ENCODE measurements around the gene B4GALT2.

Gene B4GALT2

GRCh38 chr1:44013949-44014348 lies 34.9 kb downstream of the B4GALT2 start:
- Mint-ChIP-seq H3K36me3 (ENCODE audit: low read depth) (no peaks in the 10 kb centered on the region), H3K9me3 (no peaks in the 10 kb centered on the region), H3K27me3 (no peaks in the 10 kb centered on the region), H3K27ac (no peak overlapping the region), H3K4me3 (no peak overlapping the region), H3K4me1 (peaks cover 11% of the 10 kb centered on the region)
- ATAC-seq, result no peak
- DNase-seq, result no peak

- Mint-ChIP-seq H3K4me3 (no peak overlapping the region), H3K36me3 (ENCODE audit: low read depth) (no peaks in the 10 kb centered on the region), H3K27me3 (no peaks in the 10 kb centered on the region), H3K4me1 (peaks cover 11% of the 10 kb centered on the region), H3K27ac (no peak overlapping the region), H3K9me3 (no peaks in the 10 kb centered on the region)
- DNase-seq, result no peak
- ATAC-seq, result no peak
These were observed 35.5 kb downstream of the B4GALT2 start for GRCh38 chr1:44014365-44015104.

- Mint-ChIP-seq H3K4me1 (peaks cover 11% of the 10 kb centered on the region), H3K4me3 (no peak overlapping the region), H3K36me3 (ENCODE audit: low read depth) (no peaks in the 10 kb centered on the region), H3K27me3 (no peaks in the 10 kb centered on the region), H3K9me3 (no peaks in the 10 kb centered on the region), H3K27ac (no peak overlapping the region)
- DNase-seq, result no peak
- ATAC-seq, result no peak
These were observed 36.2 kb downstream of the B4GALT2 start for GRCh38 chr1:44015206-44015605.

- Mint-ChIP-seq H3K4me3 (no peak overlapping the region), H3K4me1 (peaks cover 11% of the 10 kb centered on the region), H3K27me3 (no peaks in the 10 kb centered on the region), H3K36me3 (ENCODE audit: low read depth) (no peaks in the 10 kb centered on the region), H3K9me3 (no peaks in the 10 kb centered on the region), H3K27ac (no peak overlapping the region)
- ATAC-seq, result peak; percentile 22
- no peak for DNase-seq
These were observed 37.3 kb downstream of the B4GALT2 start for GRCh38 chr1:44016041-44016889.

- Mint-ChIP-seq H3K27ac (no peak overlapping the region), H3K4me3 (no peak overlapping the region), H3K27me3 (no peaks in the 10 kb centered on the region), H3K4me1 (peaks cover 11% of the 10 kb centered on the region), H3K36me3 (ENCODE audit: low read depth) (peaks cover 3% of the 10 kb centered on the region), H3K9me3 (no peaks in the 10 kb centered on the region)
- DNase-seq (no peak), ATAC-seq (no peak)
These were observed 37.9 kb downstream of the B4GALT2 start for GRCh38 chr1:44016890-44017400.

GRCh38 chr1:44019466-44019948 lies 40.5 kb downstream of the B4GALT2 start:
- Mint-ChIP-seq H3K4me1 (no peaks in the 10 kb centered on the region), H3K9me3 (no peaks in the 10 kb centered on the region), H3K27me3 (no peaks in the 10 kb centered on the region), H3K36me3 (ENCODE audit: low read depth) (peaks cover 7% of the 10 kb centered on the region), H3K27ac (no peak overlapping the region), H3K4me3 (no peak overlapping the region)
- DNase-seq, result no peak
- no peak for ATAC-seq

- ATAC-seq (no peak), DNase-seq (no peak)
- H3K4me1 Mint-ChIP-seq, result no peaks in the 10 kb centered on the region
- no peak overlapping the region for H3K4me3 Mint-ChIP-seq
- H3K27ac Mint-ChIP-seq, result no peak overlapping the region
- no peaks in the 10 kb centered on the region for H3K9me3 Mint-ChIP-seq
- H3K27me3 Mint-ChIP-seq, result no peaks in the 10 kb centered on the region
- peaks cover 9% of the 10 kb centered on the region for H3K36me3 Mint-ChIP-seq (ENCODE audit: low read depth)
These were observed 41.5 kb downstream of the B4GALT2 start for GRCh38 chr1:44020464-44020863.

GRCh38 chr1:44021156-44021555 lies 42.1 kb downstream of the B4GALT2 start:
- Mint-ChIP-seq H3K27me3 (no peaks in the 10 kb centered on the region), H3K4me1 (no peaks in the 10 kb centered on the region), H3K9me3 (no peaks in the 10 kb centered on the region), H3K36me3 (ENCODE audit: low read depth) (peaks cover 9% of the 10 kb centered on the region), H3K27ac (no peak overlapping the region), H3K4me3 (no peak overlapping the region)
- ATAC-seq (no peak), DNase-seq (no peak)

- H3K4me3 Mint-ChIP-seq, result no peak overlapping the region
These were observed 42.7 kb downstream of the B4GALT2 start for GRCh38 chr1:44021581-44022321.

GRCh38 chr1:44024031-44024902 lies 45.3 kb downstream of the B4GALT2 start:
- Mint-ChIP-seq H3K27me3 (no peaks in the 10 kb centered on the region), H3K36me3 (ENCODE audit: low read depth) (peaks cover 9% of the 10 kb centered on the region), H3K27ac (no peak overlapping the region), H3K4me3 (no peak overlapping the region), H3K4me1 (peaks cover 8% of the 10 kb centered on the region), H3K9me3 (no peaks in the 10 kb centered on the region)
- DNase-seq (no peak), ATAC-seq (no peak)

More at GRCh38 chr1:44021581-44022321, 42.7 kb downstream of the B4GALT2 start:
- Mint-ChIP-seq H3K27ac (no peak overlapping the region), H3K36me3 (ENCODE audit: low read depth) (peaks cover 9% of the 10 kb centered on the region), H3K4me1 (no peaks in the 10 kb centered on the region), H3K9me3 (no peaks in the 10 kb centered on the region), H3K27me3 (no peaks in the 10 kb centered on the region)
- DNase-seq, result no peak
- ATAC-seq, result no peak

- no peak overlapping the region for H3K4me3 Mint-ChIP-seq
- H3K36me3 Mint-ChIP-seq (ENCODE audit: low read depth), result peaks cover 9% of the 10 kb centered on the region
- H3K27ac Mint-ChIP-seq, result no peak overlapping the region
- DNase-seq (no peak), ATAC-seq (no peak)
- H3K27me3 Mint-ChIP-seq, result no peaks in the 10 kb centered on the region
- H3K9me3 Mint-ChIP-seq, result no peaks in the 10 kb centered on the region
- H3K4me1 Mint-ChIP-seq, result peaks cover 14% of the 10 kb centered on the region
These were observed 46.0 kb downstream of the B4GALT2 start for GRCh38 chr1:44024903-44025525.

- Mint-ChIP-seq H3K4me1 (peaks cover 14% of the 10 kb centered on the region), H3K27ac (no peak overlapping the region), H3K27me3 (no peaks in the 10 kb centered on the region), H3K9me3 (no peaks in the 10 kb centered on the region), H3K4me3 (no peak overlapping the region), H3K36me3 (ENCODE audit: low read depth) (peaks cover 9% of the 10 kb centered on the region)
- DNase-seq, result no peak
- ATAC-seq, result no peak
These were observed 46.8 kb downstream of the B4GALT2 start for GRCh38 chr1:44025816-44026215.

GRCh38 chr1:44027320-44027719 lies 48.3 kb downstream of the B4GALT2 start:
- peaks cover 6% of the 10 kb centered on the region for H3K36me3 Mint-ChIP-seq (ENCODE audit: low read depth)
- no peak overlapping the region for H3K27ac Mint-ChIP-seq
- no peak overlapping the region for H3K4me3 Mint-ChIP-seq
- ATAC-seq, result no peak
- no peak for DNase-seq
- H3K9me3 Mint-ChIP-seq, result no peaks in the 10 kb centered on the region
- H3K27me3 Mint-ChIP-seq, result no peaks in the 10 kb centered on the region
- H3K4me1 Mint-ChIP-seq, result peaks cover 16% of the 10 kb centered on the region
